GM21717 (cell line): ENCODE results near the gene INTS1.

ENCODE experiments used
- ATAC-seq: cut with Tn5 transposase; IDR thresholded peaks from one replicate; pipeline ENCODE4 v1.9.1; 2021; ENCODE audit warnings: mild to moderate bottlenecking, moderate library complexity; ENCODE audit not compliant: unreplicated experiment

INTS1 gene

DNA sequence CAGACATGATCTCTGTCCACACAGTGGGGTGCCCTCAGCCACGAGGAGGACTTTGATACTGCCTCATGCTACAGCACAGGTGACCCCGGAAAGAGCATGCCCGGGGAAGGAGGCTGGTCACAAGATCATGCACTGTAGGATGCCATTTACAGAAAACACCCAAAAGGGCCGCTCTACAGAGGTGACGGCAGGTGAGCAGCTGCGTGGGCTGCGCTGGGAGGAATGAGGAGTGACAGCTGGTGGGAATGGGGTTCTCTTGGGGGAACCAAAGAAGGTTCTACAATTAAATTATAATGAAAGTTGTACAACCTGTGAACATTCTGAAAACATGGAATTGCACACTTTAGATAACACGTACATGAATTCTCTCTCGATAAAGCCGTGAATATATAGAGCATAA lies 12.0 kb downstream of the INTS1 start:
- ATAC-seq = no peak

- ATAC-seq = no peak
Measured at GRCh38 chr7:1490837-1491236, 13.4 kb downstream of the INTS1 start.

DNA sequence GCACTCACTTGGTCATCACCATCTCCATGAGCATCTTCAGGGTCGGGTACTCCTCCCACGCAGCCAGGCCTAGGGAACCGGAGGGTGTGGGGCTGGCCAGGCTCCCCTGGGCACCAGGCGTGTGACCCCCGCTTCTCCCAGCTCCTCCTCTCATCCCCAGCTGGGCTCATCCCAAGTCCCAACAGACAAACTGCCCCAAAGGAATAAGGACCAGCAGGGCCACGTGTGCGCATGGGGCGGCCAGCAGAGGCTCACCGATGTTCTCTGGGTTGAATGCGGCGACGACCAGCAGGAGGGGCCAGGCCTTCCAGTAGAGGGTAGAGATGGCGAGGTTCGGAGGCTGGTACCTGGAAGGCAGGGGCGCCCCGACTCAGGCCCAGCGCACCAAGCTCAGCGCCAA lies 14.9 kb downstream of the INTS1 start:
- ATAC-seq = no peak

GRCh38 chr7:1488016-1488415 lies 16.2 kb downstream of the INTS1 start:
- no peak for ATAC-seq

DNA sequence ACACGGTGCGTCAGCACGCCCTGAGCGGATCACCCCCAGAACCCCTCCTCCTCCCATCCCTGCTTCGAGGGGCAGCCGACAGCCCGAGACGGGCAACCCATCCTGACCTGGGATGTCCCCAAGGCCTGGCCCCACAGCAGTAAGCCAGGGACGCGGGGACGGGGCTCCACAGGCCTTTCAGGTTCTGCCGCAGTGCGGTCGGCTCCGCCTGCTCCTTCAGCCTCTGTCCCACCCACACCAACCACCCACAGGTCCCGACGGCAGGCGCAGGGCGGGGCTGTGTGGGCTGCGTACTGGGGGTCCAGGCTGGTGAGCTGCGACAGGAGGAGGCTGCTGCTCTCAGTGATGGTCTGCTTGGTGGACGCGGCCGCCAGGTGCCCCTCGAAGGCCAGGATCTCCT lies 16.7 kb downstream of the INTS1 start:
- no peak for ATAC-seq

GRCh38 chr7:1486571-1486970 lies 17.6 kb downstream of the INTS1 start:
- no peak for ATAC-seq

DNA sequence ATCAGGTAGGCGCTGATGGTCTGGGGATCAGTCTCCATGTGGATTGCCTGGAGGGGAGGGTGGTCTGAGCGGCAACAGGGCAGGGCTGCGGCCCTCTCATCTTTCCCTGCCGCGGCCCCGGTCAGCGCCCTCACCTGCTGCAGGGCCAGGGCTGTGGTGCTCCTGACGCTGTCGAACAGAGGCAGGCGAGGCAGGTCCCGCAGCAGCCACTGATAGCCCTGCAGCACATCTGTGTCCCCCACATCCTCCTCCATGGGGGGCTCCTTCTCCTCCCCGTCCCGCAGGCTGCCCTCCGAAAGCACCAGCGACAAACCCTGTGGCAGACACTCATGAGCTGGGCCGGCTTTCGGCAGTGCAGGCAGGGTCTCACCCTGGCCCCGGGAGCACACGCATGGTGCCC lies 19.0 kb downstream of the INTS1 start:
- ATAC-seq = no peak

DNA sequence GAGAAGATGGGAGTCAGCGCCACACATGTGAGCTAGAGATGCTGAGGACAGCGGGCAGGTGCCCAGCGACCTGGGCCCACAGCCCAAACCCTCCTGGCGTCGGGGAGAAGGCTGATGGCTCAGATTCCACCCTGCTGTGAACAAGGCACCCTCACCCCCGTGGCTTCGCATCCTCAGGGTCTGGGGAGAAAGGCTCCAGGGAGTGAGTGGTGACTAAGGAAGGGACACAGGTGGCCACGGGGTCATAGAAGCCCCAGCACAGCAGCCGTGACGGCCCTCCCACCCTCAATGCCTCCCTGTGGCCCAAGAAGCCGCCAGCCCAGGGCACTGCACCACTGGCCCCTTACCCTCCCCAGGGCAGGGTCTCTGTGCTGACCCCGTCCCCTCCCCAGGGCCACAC lies 19.6 kb downstream of the INTS1 start:
- ATAC-seq = no peak

- no peak for ATAC-seq
Measured at GRCh38 chr7:1483536-1484505, 20.4 kb downstream of the INTS1 start.

GRCh38 chr7:1483079-1483478 lies 21.1 kb downstream of the INTS1 start:
- no peak for ATAC-seq

- no peak for ATAC-seq
Measured at GRCh38 chr7:1481300-1481699, 22.9 kb downstream of the INTS1 start.

GRCh38 chr7:1480670-1481069 lies 23.5 kb downstream of the INTS1 start:
- ATAC-seq = no peak

GRCh38 chr7:1479287-1479686 lies 24.9 kb downstream of the INTS1 start:
- ATAC-seq = no peak

GRCh38 chr7:1478480-1478879 lies 25.7 kb downstream of the INTS1 start:
- no peak for ATAC-seq

GRCh38 chr7:1476859-1477258 lies 27.3 kb downstream of the INTS1 start:
- no peak for ATAC-seq

DNA sequence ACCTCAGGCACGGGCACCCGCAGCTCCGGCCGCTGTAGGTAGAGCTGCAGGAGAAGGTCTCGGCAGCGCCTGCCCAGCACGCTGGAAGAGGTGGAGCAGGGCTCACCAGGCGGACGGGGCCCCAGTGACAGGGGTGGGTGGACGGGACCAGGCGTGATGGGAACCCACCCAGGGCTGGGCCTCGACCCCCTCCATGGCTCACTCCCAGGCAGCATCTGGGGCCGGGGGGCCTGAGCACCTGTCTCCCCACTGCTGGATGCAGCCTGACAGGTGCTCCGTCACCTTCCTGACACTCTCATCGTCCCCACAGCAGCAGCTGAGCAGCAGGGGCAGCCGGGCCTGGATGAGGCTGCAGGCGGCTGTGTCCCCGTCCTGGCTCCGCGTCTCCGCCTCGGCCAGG lies 28.2 kb downstream of the INTS1 start:
- no peak for ATAC-seq

DNA sequence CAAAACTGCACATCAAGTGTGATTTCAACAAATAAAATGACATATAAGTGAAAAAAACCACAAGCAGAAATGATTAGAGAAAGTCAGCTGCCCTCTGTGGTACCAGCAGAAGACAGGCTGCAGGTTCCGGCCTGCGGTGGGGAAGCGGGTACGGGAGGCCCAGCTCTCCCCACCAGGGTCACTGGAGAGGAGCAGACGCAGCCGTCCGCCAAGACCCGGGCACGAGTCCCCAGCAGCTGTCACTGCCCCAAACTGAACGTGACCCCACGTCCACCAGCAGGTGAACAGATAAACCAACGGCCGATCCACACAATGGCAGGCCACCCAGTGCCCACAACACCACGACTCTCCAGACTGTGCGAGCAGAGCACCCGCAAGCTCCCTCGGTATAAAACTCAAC lies 28.8 kb downstream of the INTS1 start:
- ATAC-seq = no peak

- no peak for ATAC-seq
Measured at GRCh38 chr7:1474736-1475135, 29.5 kb downstream of the INTS1 start.

DNA sequence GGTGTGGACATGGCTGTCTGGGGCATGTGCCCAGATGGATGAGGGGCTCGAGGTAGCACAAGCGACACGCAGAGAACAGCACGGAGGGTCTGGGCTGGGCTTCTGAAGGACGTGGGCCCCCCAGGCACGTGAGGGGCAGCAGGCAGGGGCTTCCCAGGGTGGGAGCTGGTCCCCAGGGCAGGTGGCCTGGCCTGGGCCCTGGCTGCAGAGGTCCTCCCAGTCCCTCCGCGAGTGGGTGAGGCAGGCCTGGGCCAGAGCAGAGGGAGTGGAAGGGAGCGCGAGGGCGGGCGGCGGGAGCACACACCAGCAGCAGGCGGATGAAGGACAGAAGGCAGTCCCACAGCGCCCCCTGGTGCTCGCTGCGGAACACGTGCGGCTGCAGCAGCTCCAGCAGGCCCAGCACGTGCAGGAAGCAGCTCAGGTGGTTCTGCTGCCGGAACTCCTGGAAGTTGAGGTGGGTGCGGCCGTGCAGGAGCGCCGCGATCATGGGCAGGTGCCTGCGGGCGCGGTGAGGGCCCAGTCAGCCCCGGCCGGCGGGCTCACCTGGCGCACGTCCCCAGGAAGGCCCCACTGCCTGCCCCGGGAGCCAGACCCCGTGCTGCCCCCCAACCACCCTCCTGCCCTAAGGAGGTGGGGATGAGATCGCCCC lies 30.2 kb downstream of the INTS1 start:
- ATAC-seq = no peak

- ATAC-seq = no peak
Measured at GRCh38 chr7:1470901-1471300, 33.3 kb downstream of the INTS1 start.

- ATAC-seq = no peak
Measured at GRCh38 chr7:1468643-1469298, 35.4 kb downstream of the INTS1 start.

DNA sequence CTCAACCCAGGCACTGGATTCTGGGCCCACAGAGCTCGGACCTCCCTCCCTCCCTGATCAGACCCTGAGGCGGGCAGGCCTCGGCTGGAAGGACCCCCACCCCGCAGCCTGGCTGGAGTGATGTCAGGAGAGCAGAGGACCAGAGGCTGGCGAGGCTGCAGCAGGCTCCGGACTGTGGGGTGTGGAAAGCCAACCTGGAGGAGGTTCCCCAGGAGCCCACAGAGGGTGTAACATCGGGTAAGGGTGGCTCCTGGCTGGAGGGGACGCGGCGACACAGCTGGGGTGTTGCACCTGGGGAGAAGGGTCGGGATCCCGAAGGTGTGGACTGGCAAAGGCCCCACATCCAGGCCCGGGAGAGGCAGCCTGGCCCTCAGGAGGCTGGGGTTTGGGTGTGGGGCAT lies 36.0 kb downstream of the INTS1 start:
- no peak for ATAC-seq
